Pancreas (tissue), 10 donors: Measurements from ENCODE around the gene CPLX4. TPM values are rescaled to one million over a fixed set of nuclear protein-coding genes. Genes with fewer than 3 reads are reported as not detected.

Source experiments
- ATAC-seq, 4 donors: fragments of 200-7000 bp; cut with Tn5 transposase; one replicate each; pipeline versions ENCODE4 v1.8.0 to v1.9.1; 2020; ENCODE audit warnings: mild to moderate bottlenecking in 4 of 4, moderate library complexity in 4 of 4
- DNase-seq, 6 donors: peaks; one replicate each; pipeline ENCODE4 v3.0.0-alpha.2; 2020
- FAIRE-seq: peaks from 2 replicates; lab custom pipeline; 2012; peaks lifted over from hg19 to GRCh38; lab: Jason Lieb, UNC
- H3K27ac ChIP-seq, 4 donors: fragments of 200-600 bp; sonication (generic); 1 replicate in 3 of 4; 2 replicates in 1 of 4; pipeline versions ENCODE4 v1.5.0 to v1.8.0; 2020
- H3K27me3 ChIP-seq, 4 donors: fragments of 200-600 bp; one replicate each; pipeline ENCODE4 v1.8.0; 2021
- H3K36me3 ChIP-seq, 3 donors: fragments of 200-600 bp; sonication (generic) in 1 of 3; one replicate each; pipeline versions ENCODE4 v1.5.0 to v1.8.0; 2020 to 2021
- H3K4me1 ChIP-seq, 3 donors: fragments of 200-600 bp; one replicate each; pipeline ENCODE4 v1.8.0; 2021
- H3K4me3 ChIP-seq, 4 donors: fragments of 200-600 bp; sonication (generic) in 2 of 4; one replicate each; pipeline versions ENCODE4 v1.5.0 to v1.8.0; 2020 to 2021
- H3K9me3 ChIP-seq, 4 donors: fragments of 200-600 bp; one replicate each; pipeline ENCODE4 v1.8.0; 2021
- CTCF ChIP-seq, 4 donors: fragments of 200-600 bp; sonication (generic) in 3 of 4; IDR thresholded peaks; one replicate each; pipeline versions ENCODE4 v1.5.0 to v1.8.0; 2021; ENCODE audit warnings: antibody characterized with exemption in 4 of 4
- WGBS, 2 donors: extraction: QIAGEN DNeasy Blood & Tissue Kit; methylation state at CpG; one replicate each; pipeline ENCODE4 v1.1.7; 2013; 5-methylcytosine and 5-hydroxymethylcytosine counted together
- intact Hi-C, 3 donors: fragments of 100-400 bp; cut with DNase I; formaldehyde crosslinking; loops; one replicate each; pipeline versions ENCODE4 v1.11.1 to v1.14.2; 2022
- polyA plus RNA-seq, 2 donors: library from polyadenylated mRNA; stranded (reverse); fragments of 200-250 nt; gene quantifications; one replicate each; pipeline ENCODE4 v1.2.3, GENCODE V29; 2013
- total RNA-seq, 6 donors: library from RNA; stranded (reverse); fragmentation: NEBNext Ultra II Directional in 4 of 6; extraction: Animal tissue kit (Norgen Biotek cat#: 25700) in 4 of 6; gene quantifications; one replicate each; pipeline versions ENCODE4 v1.2.1 to v1.2.4, GENCODE V29; 2021 to 2023
- donor health status: healthy with polysubstance abuse.
- donor health status: DM: no; HTN: no; CAD: no; lungs with moderate emphysema.
- donor health status: DM: no; HTN: no; CAD: no.
- donor health status: control.
- donor health status: control.
- donor health status: Bipolar disorder and iron deficiency.
- donor health status: DM: yes; HTN: yes; CAD: no.
- donor health status: DM: no; HTN: no; CAD: no.
- donor health status: DM: no; HTN: no; CAD: no.
- donor health status: DM: yes; HTN: yes; CAD: no.

CPLX4 gene
- total and polyA plus RNA-seq, 8 donors: 0.09 TPM; not detected in 7

- ATAC-seq (no peak), DNase-seq (no peak), FAIRE-seq (no peak)
- Histone ChIP-seq H3K4me1 (no peaks in the 10 kb centered on the region), H3K4me3 (no peak overlapping the region), H3K27me3 (no peaks in the 10 kb centered on the region), H3K36me3 (peaks cover 5 to 68% (median 12%) of the 10 kb centered on the region in 3 donors), H3K9me3 (no peaks in the 10 kb centered on the region), H3K27ac (no peak overlapping the region)
- no peak for TF ChIP-seq CTCF (IDR thresholded peaks at IDR 0.05)
- intact Hi-C loops: no loop called here
- WGBS, 2 donors: 99% methylated on average over 4 of the region's 4 CpGs
Measured at GRCh38 chr18:59345556-59345955, 27.1 kb upstream of the CPLX4 start.

- Histone ChIP-seq H3K4me3 (no peak overlapping the region), H3K27ac (no peak overlapping the region), H3K27me3 (no peaks in the 10 kb centered on the region), H3K9me3 (no peaks in the 10 kb centered on the region), H3K36me3 (peaks cover 5 to 70% (median 13%) of the 10 kb centered on the region in 3 donors), H3K4me1 (no peaks in the 10 kb centered on the region)
- TF ChIP-seq CTCF (IDR thresholded peaks at IDR 0.05): no peak
- FAIRE-seq (no peak), DNase-seq (no peak), ATAC-seq (no peak)
- intact Hi-C loops: no loop called here
- WGBS, 2 donors: 0 to 55% methylated on average over 1 of the region's 1 CpG
Measured at GRCh38 chr18:59344996-59345395, 26.5 kb upstream of the CPLX4 start.

GRCh38 chr18:59343926-59344325 is 25.5 kb upstream of the CPLX4 start:
- intact Hi-C loops: no loop called here
- Histone ChIP-seq H3K27ac (no peak overlapping the region), H3K4me3 (no peak overlapping the region), H3K36me3 (peaks cover 5 to 69% (median 12%) of the 10 kb centered on the region in 3 donors), H3K9me3 (no peaks in the 10 kb centered on the region), H3K4me1 (no peaks in the 10 kb centered on the region), H3K27me3 (no peaks in the 10 kb centered on the region)
- no peak for ATAC-seq
- no peak for TF ChIP-seq CTCF (IDR thresholded peaks at IDR 0.05)
- WGBS, 2 donors: 84 to 90% methylated on average over 2 of the region's 2 CpGs
- FAIRE-seq: no peak
- DNase-seq: no peak

GRCh38 chr18:59340817-59341216 is 22.4 kb upstream of the CPLX4 start:
- H3K9me3 ChIP-seq: no peaks in the 10 kb centered on the region
- H3K4me1 ChIP-seq: peaks cover 0 to 3% (median 0%) of the 10 kb centered on the region in 3 donors
- intact Hi-C loops: no loop called here
- H3K36me3 ChIP-seq: peaks cover 0 to 66% (median 6%) of the 10 kb centered on the region in 3 donors
- ATAC-seq (no peak), DNase-seq (no peak), FAIRE-seq (no peak)
- no peak for TF ChIP-seq CTCF (IDR thresholded peaks at IDR 0.05)
- no peaks in the 10 kb centered on the region for H3K27me3 ChIP-seq
- H3K4me3 ChIP-seq: no peak overlapping the region
- H3K27ac ChIP-seq: no peak overlapping the region

GRCh38 chr18:59340312-59340711 is 21.9 kb upstream of the CPLX4 start:
- no peak for TF ChIP-seq CTCF (IDR thresholded peaks at IDR 0.05)
- H3K27me3 ChIP-seq: no peaks in the 10 kb centered on the region
- no peak for FAIRE-seq
- WGBS, 2 donors: 93 to 95% methylated on average over 2 of the region's 2 CpGs
- H3K36me3 ChIP-seq: peaks cover 0 to 63% (median 6%) of the 10 kb centered on the region in 3 donors
- no peak for ATAC-seq
- no peak for DNase-seq
- H3K9me3 ChIP-seq: no peaks in the 10 kb centered on the region
- H3K27ac ChIP-seq: no peak overlapping the region
- H3K4me1 ChIP-seq: peaks cover 0 to 6% (median 0%) of the 10 kb centered on the region in 3 donors
- intact Hi-C loops: no loop called here
- no peak overlapping the region for H3K4me3 ChIP-seq
